MM.1S (cell line): ENCODE measurements around the gene ZRANB2.

Source experiments
- CTCF ChIP-seq: fragments of 300-600 bp; sonication (generic); IDR thresholded peaks from 2 replicates; pipeline ENCODE4 v1.5.1; 2016; ENCODE audit warnings: antibody characterized with exemption, low read length, mixed read lengths
- EZH2 ChIP-seq: fragments of 300-600 bp; sonication (generic); optimal IDR thresholded peaks from 2 replicates; pipeline ENCODE3; 2017; ENCODE audit warnings: low read depth, mild to moderate bottlenecking, antibody characterized with exemption, low read length, mixed read lengths

- TF ChIP-seq CTCF (no peak), EZH2 (no peak)
Observed at GRCh38 chr1:71087713-71088112, 6.9 kb upstream of the ZRANB2 start.
